GM18511 (cell line): ENCODE data around the gene KRTAP9-1.
"Not testable (repeated sequence)": the region's sequence is repeated elsewhere in the genome, so short reads cannot be mapped to it uniquely, and the experiment has no call there.

Source experiments
- ATAC-seq: cut with Tn5 transposase; IDR thresholded peaks from one replicate; pipeline ENCODE4 v1.9.1; 2021; ENCODE audit warnings: mild to moderate bottlenecking, moderate library complexity; ENCODE audit not compliant: unreplicated experiment

KRTAP9-1 gene

DNA sequence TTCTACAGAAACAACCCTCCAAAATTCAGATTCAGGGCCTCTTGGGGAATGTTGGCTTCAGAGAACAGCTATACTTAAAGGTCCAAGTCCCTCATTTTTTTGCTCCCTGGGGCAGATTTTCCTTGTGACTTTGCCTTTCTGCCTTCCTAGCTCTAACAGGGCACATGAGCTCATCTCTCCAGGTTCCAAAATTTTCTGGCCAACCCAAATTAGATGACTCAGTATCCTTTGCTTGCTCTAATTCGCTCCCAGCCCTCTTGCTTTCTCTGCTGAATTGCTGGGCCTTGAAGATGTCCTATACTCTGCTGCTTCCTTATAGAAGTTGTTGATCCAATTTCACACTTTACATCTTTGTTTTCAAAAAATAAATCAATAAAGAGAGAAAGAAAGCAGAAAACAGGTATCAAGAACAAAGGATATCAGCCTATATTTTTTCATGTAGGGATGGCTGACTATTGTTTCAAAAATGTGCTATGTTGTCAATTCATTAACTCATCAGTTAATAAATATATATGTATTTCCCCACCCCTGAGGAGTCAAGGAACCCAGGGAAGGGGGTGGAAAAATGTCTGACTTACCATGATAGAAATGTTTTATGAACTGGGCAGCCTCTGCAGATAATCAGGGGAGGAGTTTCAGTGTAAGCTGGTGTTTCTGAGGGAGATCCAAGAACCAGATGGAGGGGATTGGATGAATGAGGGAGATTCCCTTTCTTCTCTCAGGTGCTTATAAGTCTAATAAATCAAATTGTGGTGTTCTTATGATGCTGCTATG, 10.7 kb upstream of the KRTAP9-1 start:
- no peak for ATAC-seq

DNA sequence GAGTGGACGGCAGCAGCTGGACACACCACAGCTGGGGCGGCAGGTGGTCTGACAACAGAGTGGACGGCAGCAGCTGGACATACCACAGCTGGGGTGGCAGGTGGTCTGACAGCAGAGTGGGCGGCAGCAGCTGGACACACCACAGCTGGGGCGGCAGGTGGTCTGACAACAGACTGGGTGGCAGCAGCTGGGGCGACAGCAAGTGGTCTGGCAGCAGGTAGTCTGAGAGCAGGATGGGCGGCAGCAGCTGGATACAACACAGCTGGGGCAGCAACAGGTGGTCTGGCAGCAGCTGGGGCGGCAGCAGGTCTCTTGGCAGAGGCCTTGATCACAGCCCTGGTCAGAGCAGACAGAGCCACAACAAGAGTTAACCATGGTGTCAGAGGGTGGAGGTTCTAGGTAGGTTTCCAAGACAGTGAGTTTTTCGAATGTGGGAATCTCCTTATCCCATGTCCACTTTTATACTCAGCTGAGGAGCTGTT, 5.2 kb upstream of the KRTAP9-1 start, which contains the start of gene KRTAP4-1:
Gene KRTAP4-1 (minus strand): TSS at position 432 of the 482 bp plus-strand sequence. CDS start 57 bp downstream, at position 375.
- ATAC-seq: no peak

DNA sequence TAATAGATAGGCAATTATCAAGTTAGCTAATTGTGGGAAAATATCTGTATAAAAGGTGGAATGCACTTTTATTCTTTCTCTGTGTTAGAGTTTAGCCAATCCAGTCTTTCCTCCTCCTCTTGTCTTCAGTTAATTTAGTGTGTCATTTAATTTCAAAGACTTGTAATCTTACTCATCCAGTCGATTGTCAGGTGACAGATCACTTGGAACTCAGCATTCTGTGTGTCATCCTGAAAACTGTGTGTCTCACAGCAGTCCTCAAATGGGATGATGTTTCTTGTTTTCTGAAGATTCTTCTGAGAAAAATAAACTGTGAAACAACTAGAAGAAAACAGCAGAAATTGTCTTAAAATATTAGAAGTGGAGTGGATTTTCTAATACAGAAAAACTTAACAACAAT, 4.7 kb upstream of the KRTAP9-1 start:
- ATAC-seq: no peak

DNA sequence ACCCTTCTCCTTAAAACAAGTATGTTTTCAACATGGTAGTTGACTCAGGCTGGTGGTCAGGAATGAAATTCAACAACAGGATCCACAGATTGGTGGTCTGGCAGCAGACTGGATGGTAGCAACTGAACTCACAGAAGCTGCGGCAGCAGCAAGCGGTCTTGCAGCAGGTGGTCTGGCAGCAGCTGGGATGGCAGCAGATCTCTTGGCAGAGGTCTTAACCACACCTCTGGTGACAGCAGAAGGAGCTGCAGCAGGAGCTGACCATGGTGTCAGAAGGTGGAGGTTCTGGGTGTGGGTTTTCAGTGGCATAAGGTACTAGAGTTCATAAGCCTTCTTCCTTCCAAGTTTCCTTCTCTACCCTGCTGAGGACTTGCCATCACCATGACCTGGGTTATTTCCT, 2.8 kb upstream of the KRTAP9-1 start:
- ATAC-seq: no peak

DNA sequence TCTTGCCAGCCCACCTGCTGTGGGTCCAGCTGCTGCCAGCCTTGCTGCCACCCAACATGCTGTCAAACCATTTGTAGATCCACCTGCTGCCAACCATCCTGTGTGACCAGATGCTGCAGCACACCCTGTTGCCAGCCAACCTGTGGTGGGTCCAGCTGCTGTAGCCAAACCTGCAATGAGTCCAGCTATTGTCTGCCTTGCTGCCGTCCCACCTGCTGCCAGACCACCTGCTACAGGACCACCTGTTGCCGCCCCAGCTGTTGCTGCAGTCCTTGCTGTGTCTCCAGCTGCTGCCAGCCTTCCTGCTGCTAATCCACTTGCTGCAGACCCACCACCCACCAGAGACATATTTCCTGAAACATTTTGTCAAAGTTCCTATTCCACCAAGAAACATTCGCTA, 641 bp downstream of the KRTAP9-1 start:
- ATAC-seq: no peak

DNA sequence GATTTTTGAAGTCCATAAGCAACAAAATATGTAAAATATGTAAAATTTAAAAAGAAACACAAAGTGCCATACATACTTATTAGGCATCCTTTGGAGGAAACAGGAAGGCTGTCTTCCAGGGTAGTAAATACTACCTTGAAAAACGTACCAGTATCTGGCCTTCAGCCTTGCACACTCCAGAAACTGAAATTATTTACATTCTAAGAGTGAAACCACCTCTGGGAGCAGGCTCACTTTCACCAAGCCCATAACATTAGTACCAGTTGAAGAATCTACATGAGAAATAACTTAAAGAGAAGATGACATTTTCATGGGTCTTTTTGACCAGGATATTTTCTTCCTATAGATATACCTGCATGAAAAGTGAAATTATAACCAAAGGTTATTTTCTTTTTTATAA, 6.4 kb downstream of the KRTAP9-1 start:
- no peak for ATAC-seq

DNA sequence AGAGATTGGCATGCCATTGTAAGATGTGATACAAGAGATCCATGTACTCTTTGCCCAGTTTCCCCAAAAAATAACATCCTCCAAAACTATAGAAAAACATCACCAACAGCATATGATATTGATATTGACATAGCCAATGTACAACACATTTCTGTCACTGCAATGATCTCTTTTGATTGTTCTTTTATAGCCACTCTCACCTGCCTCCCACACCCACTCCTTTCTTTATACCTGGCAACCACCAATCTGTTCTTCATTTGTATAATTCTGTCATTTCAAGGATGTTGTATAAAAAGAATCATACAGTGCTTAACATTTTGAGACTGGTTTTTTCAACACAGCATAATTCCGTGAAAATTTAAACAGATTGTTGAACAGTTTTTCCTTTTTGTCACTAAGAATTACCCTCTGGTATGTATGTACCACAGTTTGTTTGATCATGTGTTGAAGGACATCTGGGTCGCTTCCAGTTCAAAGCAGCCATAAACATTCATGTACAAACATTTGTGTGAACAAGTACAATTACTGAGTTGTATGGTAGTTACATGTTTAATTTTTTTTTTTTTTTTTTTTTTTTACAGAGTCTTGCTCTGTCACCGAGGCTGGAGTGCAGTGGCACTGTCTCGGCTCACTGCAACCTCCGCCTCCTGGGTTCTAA, 9.9 kb downstream of the KRTAP9-1 start:
- ATAC-seq: no peak

DNA sequence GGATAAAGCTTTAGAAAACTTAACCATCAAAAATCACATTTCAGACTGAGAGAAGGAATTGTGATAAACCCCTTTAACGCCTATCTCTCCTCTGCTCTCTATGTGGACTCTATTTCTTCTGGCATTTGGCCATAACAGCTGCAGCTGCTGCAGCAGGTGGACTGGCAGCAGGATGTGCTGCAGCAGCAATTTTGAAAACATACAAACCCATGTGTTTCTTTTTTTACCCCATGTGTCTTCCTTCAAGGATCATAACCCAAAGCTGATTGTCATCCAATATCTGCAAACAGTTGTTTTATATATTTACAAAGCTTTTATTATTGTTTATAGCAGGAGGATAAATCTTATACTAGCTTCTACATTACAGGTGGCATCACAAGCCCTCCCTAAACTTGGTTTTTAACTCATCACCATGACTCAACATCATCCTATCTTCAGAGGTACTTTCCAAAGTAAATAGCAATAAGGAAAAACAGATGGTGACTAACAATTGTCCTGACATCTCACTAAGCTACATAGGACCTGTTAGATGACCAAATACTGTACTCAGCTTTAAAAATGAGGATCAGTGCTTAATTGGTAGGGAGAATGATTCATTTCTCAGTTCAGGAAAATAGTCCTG, 22.3 kb downstream of the KRTAP9-1 start:
- ATAC-seq: no peak

DNA sequence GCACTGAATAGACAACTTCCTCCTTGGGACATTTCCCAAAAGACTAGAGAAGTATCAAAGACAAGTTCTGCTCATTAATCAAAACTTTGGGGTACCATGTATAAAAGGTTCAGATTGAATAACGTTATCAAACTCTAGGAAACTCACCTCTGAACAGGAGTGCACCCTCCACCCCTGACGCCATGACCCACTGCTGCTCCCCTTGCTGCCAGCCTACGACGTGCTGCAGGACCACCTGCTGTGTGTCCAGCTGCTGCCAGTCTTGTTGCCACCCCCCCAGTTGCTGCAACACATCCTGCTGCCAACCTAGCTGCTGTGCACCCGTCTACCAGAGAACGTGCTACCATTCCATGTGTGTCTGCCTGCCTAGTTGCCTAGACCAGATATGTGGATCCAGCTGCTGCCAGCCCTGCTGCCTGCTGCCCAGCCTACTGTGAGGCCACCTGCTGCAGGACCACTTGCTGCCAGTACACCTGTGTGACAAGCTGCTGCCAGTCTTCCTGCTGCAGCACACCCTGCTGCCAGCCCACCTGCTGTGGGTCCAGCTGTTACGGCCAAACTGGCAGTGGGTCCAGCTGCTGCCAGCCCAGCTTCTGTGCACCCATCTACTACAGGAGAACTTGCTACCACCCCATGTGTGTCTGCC, 23.0 kb downstream of the KRTAP9-1 start:
- no peak for ATAC-seq

DNA sequence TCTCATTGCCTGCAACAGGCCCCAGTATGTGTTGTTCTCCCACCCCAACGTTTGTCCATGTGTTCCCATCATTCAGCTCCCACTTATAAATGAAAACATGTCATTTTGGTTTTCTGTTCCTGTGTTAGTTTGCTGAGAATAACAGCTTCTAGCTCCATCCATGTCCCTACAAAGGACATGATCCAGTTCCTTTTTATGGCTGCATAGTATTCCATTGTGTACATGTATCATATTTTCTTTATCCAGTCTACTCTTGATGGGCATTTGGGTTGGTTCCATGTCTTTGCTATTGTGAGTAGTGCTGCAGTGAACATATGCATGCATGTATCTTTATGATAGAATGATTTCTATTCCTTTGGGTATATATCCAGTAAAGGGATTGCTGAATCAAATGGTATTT, 26.0 kb downstream of the KRTAP9-1 start:
- ATAC-seq: no peak

DNA sequence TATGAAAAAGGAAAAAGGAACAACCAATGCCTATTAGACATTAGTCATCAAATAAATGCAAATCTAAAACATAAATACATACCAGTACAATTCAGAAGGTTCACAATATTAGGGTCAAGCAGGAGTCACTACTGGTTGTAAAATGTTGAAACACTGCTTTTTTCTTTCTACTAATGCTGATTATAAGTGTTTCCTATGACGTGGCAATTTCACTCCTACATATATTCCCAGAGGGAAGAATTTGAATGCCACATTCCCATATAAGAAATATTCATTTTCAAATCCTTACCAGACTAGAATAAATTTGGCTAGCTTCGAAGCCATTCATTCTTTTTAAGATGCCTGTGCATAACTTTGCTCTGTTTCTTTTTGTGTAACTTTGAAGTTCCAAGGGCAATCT, 34.1 kb downstream of the KRTAP9-1 start:
- no peak for ATAC-seq

DNA sequence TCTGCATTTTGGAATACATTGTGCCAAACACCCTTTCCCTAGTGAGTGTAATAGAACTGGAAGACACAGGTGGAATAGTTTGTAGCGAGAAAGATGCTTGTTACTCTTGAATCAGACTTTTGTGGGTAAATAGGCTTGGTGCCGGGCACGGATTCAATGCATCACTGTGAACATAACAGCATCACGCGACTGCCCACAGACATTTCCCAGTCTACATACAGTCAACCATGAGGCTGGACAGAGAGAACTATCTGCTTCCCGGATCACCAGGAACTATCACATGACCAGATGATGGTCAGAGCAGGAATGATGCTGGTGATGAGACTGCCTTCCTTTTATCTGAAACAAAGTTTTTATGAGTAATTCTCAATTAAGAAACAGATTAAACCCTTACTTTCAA, 36.4 kb downstream of the KRTAP9-1 start:
- ATAC-seq: no peak

DNA sequence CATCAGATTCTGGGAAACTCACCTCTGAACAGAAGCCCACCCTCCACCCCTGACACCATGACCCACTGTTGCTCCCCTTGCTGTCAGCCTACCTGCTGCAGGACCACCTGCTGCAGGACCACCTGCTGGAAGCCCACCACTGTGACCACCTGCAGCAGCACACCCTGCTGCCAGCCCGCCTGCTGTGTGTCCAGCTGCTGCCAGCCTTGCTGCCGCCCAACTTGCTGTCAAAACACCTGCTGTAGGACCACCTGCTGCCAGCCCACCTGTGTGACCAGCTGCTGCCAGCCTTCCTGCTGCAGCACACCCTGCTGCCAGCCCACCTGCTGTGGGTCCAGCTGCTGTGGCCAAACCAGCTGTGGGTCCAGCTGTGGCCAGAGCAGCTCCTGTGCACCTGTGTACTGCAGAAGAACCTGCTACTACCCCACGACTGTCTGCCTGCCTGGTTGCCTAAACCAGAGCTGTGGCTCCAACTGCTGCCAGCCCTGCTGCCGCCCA, 37.0 kb downstream of the KRTAP9-1 start, which contains the start of gene KRTAP9-2:
Gene KRTAP9-2 (plus strand): TSS at position 51 of the 498 bp plus-strand sequence. CDS start 7 bp downstream, at position 58.
- ATAC-seq: not testable (repeated sequence)

DNA sequence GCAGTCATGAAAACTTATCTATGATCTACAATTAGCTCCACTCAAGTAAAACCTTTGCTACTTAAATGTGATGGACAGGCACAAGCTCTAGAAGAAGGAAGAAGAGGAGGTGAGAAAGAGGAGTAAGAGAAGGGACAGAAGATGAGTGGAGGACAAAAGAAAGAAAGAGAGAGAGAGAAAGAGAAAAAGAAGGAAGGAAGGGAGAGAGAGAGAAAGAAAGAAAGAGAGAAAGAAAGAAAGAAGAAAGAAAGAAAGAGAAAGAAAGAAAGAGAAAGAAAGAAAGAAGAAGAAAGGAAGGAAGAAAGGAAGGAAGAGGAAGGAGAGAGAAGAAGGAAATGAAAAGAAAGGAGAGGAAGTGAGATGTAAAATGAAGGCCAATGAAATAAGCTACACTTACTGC, 40.4 kb downstream of the KRTAP9-1 start:
- no peak for ATAC-seq

DNA sequence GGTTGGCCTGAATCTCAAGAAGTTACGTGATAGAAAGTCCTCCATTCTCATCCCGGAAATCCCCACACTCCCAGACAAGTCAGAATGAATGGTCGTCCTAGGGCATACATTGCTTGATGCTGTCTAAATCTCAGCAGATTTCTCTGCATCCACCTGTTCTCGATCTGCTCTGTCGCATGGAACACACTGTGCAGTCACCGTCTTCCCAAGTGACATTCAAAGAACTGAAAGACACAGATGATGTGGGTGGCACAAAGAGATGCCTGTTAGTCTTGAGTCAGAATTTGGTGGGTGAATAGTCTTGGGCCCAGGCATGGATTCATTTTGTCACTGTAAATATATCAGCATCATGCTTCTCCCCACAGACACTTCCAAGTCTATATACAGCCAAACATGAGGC, 42.0 kb downstream of the KRTAP9-1 start:
- no peak for ATAC-seq

DNA sequence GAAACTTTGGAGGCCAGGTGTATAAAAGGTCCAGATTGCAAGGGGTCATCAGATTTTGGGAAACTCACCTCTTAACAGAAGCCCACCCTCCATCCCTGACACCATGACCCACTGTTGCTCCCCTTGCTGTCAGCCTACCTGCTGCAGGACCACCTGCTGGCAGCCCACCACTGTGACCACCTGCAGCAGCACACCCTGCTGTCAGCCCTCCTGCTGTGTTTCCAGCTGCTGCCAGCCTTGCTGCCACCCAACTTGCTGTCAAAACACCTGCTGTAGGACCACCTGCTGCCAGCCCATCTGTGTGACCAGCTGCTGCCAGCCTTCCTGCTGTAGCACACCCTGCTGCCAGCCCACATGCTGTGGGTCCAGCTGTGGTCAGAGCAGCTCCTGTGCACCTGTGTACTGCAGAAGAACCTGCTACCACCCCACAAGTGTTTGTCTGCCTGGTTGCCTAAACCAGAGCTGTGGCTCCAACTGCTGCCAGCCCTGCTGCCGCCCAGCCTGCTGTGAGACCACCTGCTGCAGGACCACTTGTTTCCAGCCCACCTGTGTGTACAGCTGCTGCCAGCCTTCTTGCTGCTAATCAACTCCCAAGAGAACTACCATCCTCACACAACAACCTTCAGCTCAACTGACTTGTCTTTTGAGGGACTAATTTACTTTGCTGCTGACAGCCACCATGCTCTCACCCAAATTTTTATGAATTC, 42.9 kb downstream of the KRTAP9-1 start, which contains the start of gene KRTAP9-3:
Gene KRTAP9-3 (plus strand): TSS at position 51 of the 707 bp plus-strand sequence. CDS start 53 bp downstream, at position 104.
- not testable (repeated sequence) for ATAC-seq

DNA sequence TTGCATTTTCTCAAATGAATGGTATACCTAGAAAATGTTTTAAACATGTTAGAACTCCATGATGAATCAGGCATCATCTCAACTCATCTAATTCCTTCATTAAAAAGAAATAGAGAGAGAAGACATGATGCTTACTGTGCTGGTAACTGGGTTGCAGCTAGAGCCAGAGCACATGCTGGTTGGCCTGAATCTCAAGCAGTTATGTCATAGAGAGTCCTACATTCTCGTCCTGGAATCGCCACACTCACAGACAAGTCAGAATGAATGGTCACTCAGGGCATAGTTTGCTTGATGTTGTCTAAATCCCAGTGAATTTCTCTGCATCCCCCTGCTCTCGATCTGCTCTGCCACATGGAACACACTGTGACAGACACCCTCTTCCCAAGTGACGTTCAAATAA, 47.4 kb downstream of the KRTAP9-1 start:
- ATAC-seq: not testable (repeated sequence)

DNA sequence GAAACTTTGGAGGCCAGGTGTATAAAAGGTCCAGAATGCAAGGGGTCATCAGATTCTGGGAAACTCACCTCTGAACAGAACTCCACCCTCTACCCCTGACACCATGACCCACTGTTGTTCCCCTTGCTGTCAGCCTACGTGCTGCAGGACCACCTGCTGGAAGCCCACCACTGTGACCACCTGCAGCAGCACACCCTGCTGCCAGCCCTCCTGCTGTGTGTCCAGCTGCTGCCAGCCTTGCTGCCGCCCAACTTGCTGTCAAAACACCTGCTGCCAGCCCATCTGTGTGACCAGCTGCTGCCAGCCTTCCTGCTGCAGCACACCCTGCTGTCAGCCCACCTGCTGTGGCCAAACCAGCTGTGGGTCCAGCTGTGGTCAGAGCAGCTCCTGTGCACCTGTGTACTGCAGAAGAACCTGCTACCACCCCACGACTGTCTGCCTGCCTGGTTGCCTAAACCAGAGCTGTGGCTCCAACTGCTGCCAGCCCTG, 48.3 kb downstream of the KRTAP9-1 start, which contains the start of gene KRTAP9-8:
Gene KRTAP9-8 (plus strand): TSS at position 51 of the 489 bp plus-strand sequence. CDS start 53 bp downstream, at position 104.
- ATAC-seq: not testable (repeated sequence)
